Tibial nerve (tissue), 4 donors: ENCODE measurements around the gene CTNNA2. TPM values are rescaled to one million over a fixed set of nuclear protein-coding genes. Genes with fewer than 3 reads are reported as not detected.

Experiments used
- DNase-seq, 2 donors: peaks; one replicate each; pipeline ENCODE4 v3.0.0-alpha.2; 2019; ENCODE audit warnings: low spot score in 2 of 2
- H3K27ac ChIP-seq, 4 donors: fragments of 200-600 bp; sonication (generic) in 3 of 4; one replicate each; pipeline ENCODE4 v1.5.1; 2017 to 2019; ENCODE audit warnings: mild to moderate bottlenecking in 1 of 4
- H3K27me3 ChIP-seq, 2 donors: fragments of 200-600 bp; sonication (generic) in 1 of 2; one replicate each; pipeline versions ENCODE4 v1.5.1 to v1.6.0; 2017 to 2019
- H3K36me3 ChIP-seq, 3 donors: fragments of 200-600 bp; sonication (generic); one replicate each; pipeline ENCODE4 v1.5.1; 2018 to 2019
- H3K4me1 ChIP-seq, 4 donors: fragments of 200-600 bp; sonication (generic) in 3 of 4; one replicate each; pipeline ENCODE4 v1.5.1; 2017 to 2019
- H3K4me3 ChIP-seq, 4 donors: fragments of 200-600 bp; sonication (generic) in 3 of 4; one replicate each; pipeline ENCODE4 v1.5.1; 2017 to 2019; ENCODE audit warnings: mild to moderate bottlenecking in 1 of 4, moderate library complexity in 1 of 4
- H3K9me3 ChIP-seq, 4 donors: fragments of 200-600 bp; sonication (generic) in 3 of 4; one replicate each; pipeline ENCODE4 v1.5.1; 2017 to 2019
- EP300 ChIP-seq, 2 donors: sonication (generic); formaldehyde crosslinking; IDR thresholded peaks; one replicate each; pipeline ENCODE4 v1.6.1; 2017; ENCODE audit warnings: antibody characterized with exemption in 2 of 2, mild to moderate bottlenecking in 1 of 2
- POLR2A ChIP-seq, 2 donors: fragments of 450-650 bp; IDR thresholded peaks; one replicate each; pipeline ENCODE4 v1.6.1; 2017; ENCODE audit warnings: antibody characterized with exemption in 2 of 2, mild to moderate bottlenecking in 2 of 2, moderate library complexity in 2 of 2
- WGBS, 2 donors: methylation state at CpG; one replicate each; pipeline ENCODE4 v1.1.5; 2018; 5-methylcytosine and 5-hydroxymethylcytosine counted together
- total RNA-seq, 4 donors: library from RNA; depleted of rRNA; stranded (reverse); fragments of >200 nt; gene quantifications; one replicate each; pipeline ENCODE4 v1.1.0, GENCODE V29; 2016
- TF ChIP-seq, protein P1 (sequence below), 5 experiments: fragments of 200-600 bp in 3 of 5; fragments of 450-650 bp in 2 of 5; sonication (generic) in 3 of 5; IDR thresholded peaks; one replicate each; pipeline ENCODE4 v1.5.1; 2016 to 2019; ENCODE audit warnings: antibody characterized with exemption in 5 of 5, mild to moderate bottlenecking in 3 of 5, moderate library complexity in 2 of 5

CTNNA2 gene
- total RNA-seq, 4 donors from 2014 or later: 0.39 to 3.3 (median 0.75) TPM

DNA sequence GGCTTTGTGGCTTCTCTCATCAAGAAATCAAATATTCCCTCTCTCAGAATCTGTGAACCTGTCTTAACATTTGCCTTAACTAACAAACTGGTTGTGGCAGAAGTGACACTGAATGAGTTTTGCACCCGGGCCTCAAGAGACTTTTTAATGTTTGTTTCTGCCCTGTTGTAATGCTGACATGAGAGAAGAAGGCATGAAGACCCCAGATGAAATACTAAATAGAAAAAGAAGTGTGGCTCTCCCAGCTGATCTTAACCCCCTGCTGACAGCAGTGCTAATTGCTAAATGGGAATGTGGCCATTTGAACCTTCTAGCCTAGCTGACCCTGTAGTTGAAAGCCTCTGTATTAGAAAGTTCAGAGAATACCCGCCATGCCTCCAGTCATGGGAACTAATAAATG is 261.2 kb downstream of the CTNNA2 start:
- TF ChIP-seq POLR2A (IDR thresholded peaks at IDR 0.05) (no peak), EP300 (IDR thresholded peaks at IDR 0.05) (no peak)
- TF ChIP-seq, protein P1, sequence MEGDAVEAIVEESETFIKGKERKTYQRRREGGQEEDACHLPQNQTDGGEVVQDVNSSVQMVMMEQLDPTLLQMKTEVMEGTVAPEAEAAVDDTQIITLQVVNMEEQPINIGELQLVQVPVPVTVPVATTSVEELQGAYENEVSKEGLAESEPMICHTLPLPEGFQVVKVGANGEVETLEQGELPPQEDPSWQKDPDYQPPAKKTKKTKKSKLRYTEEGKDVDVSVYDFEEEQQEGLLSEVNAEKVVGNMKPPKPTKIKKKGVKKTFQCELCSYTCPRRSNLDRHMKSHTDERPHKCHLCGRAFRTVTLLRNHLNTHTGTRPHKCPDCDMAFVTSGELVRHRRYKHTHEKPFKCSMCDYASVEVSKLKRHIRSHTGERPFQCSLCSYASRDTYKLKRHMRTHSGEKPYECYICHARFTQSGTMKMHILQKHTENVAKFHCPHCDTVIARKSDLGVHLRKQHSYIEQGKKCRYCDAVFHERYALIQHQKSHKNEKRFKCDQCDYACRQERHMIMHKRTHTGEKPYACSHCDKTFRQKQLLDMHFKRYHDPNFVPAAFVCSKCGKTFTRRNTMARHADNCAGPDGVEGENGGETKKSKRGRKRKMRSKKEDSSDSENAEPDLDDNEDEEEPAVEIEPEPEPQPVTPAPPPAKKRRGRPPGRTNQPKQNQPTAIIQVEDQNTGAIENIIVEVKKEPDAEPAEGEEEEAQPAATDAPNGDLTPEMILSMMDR (IDR thresholded peaks at IDR 0.05): no peak
- DNase-seq: no peak
- Histone ChIP-seq H3K9me3 (no peaks in the 10 kb centered on the region), H3K4me3 (no peak overlapping the region), H3K27me3 (no peaks in the 10 kb centered on the region), H3K4me1 (no peaks in the 10 kb centered on the region), H3K36me3 (no peaks in the 10 kb centered on the region), H3K27ac (no peak overlapping the region)
- 83 to 85% methylated on average over 2 of the region's 2 CpGs for WGBS, 2 donors

GRCh38 chr2:79776461-79776860 is 263.6 kb downstream of the CTNNA2 start:
- WGBS, 2 donors: 90 to 91% methylated on average over 2 of the region's 2 CpGs

DNA sequence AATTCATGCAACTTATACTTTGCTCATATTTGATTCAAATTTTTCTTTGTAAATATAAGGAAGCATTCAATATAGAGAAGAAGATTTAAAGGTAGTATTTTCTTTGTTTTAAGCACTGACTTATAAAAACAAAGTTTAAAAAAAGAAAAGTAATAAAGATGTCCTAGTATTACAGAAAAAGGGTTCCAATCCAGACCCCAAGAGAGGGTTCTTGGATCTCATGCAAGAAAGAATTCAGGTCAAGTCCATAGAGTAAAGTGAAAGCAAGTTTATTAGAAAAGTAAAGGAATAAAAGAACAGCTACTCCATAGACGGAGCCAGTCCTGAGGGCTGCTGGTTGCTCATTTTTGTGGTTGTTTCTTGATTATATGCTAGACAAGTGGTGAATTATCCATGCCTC is 267.9 kb downstream of the CTNNA2 start:
- H3K4me3 ChIP-seq: no peak overlapping the region
- no peaks in the 10 kb centered on the region for H3K9me3 ChIP-seq
- no peak for DNase-seq
- no peaks in the 10 kb centered on the region for H3K4me1 ChIP-seq
- H3K36me3 ChIP-seq: no peaks in the 10 kb centered on the region
- TF ChIP-seq, protein P1 (IDR thresholded peaks at IDR 0.05): no peak
- TF ChIP-seq POLR2A (IDR thresholded peaks at IDR 0.05) (no peak), EP300 (IDR thresholded peaks at IDR 0.05) (no peak)
- WGBS, 2 donors: 36 to 39% methylated on average over 1 of the region's 1 CpG
- no peak overlapping the region for H3K27ac ChIP-seq
- no peaks in the 10 kb centered on the region for H3K27me3 ChIP-seq

More at GRCh38 chr2:79776461-79776860, 263.6 kb downstream of the CTNNA2 start:
- TF ChIP-seq POLR2A (IDR thresholded peaks at IDR 0.05): no peak
- no peaks in the 10 kb centered on the region for H3K27me3 ChIP-seq
- H3K4me3 ChIP-seq: no peak overlapping the region
- DNase-seq: no peak
- H3K36me3 ChIP-seq: no peaks in the 10 kb centered on the region
- H3K4me1 ChIP-seq: no peaks in the 10 kb centered on the region
- H3K9me3 ChIP-seq: no peaks in the 10 kb centered on the region
- H3K27ac ChIP-seq: no peak overlapping the region

GRCh38 chr2:79782576-79783452 is 270.0 kb downstream of the CTNNA2 start:
- no peak for DNase-seq
- Histone ChIP-seq H3K4me1 (no peaks in the 10 kb centered on the region), H3K4me3 (no peak overlapping the region), H3K27ac (no peak overlapping the region), H3K9me3 (no peaks in the 10 kb centered on the region), H3K36me3 (no peaks in the 10 kb centered on the region), H3K27me3 (no peaks in the 10 kb centered on the region)
- TF ChIP-seq EP300 (IDR thresholded peaks at IDR 0.05): no peak
- no peak for TF ChIP-seq POLR2A (IDR thresholded peaks at IDR 0.05)
- TF ChIP-seq, protein P1 (IDR thresholded peaks at IDR 0.05): no peak
- 47% methylated on average over 4 of the region's 4 CpGs for WGBS, 2 donors

DNA sequence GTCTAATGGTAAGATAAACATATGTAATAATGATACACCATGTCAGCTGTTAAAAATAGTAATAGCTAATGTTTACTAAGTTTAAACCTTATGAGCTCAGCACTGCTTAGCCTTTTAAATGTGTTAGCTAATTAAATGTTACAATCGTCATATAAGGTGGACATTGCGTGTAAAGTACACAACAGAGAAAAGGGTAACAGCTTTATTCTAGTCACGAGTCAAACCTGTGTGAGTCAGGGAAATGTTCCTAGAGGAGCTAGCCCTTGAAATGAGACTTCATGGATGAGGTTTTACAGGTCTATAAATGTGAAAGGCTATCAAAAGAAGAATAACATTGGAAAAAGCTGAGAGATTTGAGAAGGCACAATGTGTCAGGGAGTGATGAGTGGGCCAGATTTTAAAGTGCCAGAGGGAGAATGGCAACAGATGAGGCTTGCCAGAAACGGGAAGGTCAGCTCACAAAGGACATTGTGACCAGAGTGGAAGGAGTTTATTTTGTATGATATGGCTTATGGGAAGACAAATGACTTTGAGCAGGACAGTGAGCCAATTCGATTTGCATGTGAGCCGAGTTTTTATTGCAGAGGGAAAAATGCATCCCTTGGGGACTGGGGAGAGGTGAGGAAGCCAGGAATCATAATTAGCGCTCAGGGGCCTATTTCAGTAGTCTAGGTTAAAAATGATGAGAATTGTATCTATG is 276.3 kb downstream of the CTNNA2 start:
- WGBS, 2 donors: 54 to 59% methylated on average over 7 of the region's 7 CpGs
- Histone ChIP-seq H3K4me3 (no peak overlapping the region), H3K27ac (no peak overlapping the region), H3K4me1 (no peaks in the 10 kb centered on the region), H3K27me3 (no peaks in the 10 kb centered on the region), H3K9me3 (no peaks in the 10 kb centered on the region), H3K36me3 (no peaks in the 10 kb centered on the region)
- no peak for DNase-seq
- no peak for TF ChIP-seq POLR2A (IDR thresholded peaks at IDR 0.05)
- no peak for TF ChIP-seq EP300 (IDR thresholded peaks at IDR 0.05)
- TF ChIP-seq, protein P1 (IDR thresholded peaks at IDR 0.05): no peak
